Skeletal muscle cell (primary cell): ENCODE measurements around the gene TMEM144.

Experiments
- DNase-seq: peaks from one replicate; pipeline ENCODE4 v3.0.0-alpha.2; 2010; ENCODE audit warnings: low read depth
- H3K4me3 ChIP-seq: 2 replicates; pipeline ENCODE4 v1.5.1; 2011; ENCODE audit warnings: low read depth, mild to moderate bottlenecking, control low read depth, low read length, moderate library complexity

TMEM144 gene

DNA sequence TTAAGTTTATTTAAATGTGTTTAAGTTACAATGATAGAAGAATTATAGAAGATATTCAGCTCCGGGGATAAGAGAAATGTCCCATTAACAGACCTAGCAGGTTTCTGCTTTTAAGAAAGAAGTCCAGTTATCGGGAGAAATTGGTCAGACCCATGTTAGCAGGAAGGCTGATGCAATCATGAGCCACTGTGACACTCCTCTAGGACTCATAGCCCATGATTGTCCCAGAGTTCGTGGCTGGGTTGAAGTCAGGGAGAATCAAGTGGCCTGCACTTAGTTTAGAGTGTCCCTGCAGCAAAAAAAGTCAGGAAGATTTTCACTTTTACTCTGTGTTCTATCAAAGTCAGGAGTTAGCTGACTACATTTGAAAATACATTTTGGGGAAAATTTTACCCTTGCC is 72.0 kb downstream of the TMEM144 start:
- peak; percentile 55 for DNase-seq
- H3K4me3 ChIP-seq, result no peak overlapping the region

DNA sequence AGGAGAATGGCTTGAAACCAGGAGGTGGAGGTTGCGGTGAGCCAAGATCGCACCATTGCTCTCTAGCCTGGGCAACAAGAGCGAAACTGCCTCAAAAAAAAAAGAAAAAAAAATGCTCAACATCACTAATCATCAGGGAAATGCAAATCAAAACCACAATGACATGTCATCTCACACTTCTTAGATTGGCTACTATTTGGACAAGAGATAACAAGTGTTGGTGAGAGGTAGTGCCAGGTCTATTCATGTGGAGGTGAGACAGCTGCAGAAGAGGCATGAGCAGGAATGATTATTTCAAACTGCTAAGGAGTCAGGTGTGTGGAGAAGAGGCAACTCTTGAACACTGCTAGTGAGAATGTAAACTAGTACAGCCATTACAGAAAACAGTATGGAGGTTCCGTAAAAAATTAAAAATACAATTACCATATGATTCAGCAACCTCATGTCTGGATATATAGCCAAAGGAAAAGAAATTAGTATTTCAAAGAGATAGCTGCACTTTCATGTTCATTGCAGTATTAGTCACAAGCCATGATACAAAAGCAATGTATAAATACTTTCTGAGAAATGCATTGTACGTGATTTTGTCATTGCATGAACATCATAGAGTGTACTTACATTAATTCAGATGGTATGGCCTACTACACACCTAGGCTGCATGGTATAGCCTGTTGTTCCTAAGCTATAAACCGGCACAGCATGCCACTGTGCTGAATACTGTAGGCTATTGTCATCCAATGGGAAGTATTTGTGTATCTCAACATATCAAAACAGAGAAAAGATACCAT is 75.3 kb downstream of the TMEM144 start:
- no peak for DNase-seq
- no peak overlapping the region for H3K4me3 ChIP-seq

DNA sequence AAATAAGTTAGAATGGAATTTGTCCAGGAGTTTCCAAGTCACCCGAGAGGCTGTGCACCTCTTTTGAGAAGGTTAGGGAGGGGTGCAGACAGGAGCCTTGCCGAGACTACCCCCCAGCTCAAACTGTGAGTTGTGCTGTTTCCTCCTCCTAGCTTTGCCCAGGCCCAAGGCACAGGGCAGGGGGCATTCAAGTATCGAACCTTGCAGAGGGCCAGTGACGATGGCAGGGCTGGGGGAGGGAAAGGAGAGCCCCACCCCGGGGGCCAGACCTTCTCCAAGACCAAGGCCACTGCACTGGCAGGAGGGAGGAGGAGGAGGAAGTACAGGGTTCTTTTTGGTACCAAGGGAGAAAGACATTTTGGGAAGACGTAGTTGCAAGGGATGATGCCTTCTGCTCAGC is 80.6 kb downstream of the TMEM144 start:
- no peak for DNase-seq
- no peak overlapping the region for H3K4me3 ChIP-seq

DNA sequence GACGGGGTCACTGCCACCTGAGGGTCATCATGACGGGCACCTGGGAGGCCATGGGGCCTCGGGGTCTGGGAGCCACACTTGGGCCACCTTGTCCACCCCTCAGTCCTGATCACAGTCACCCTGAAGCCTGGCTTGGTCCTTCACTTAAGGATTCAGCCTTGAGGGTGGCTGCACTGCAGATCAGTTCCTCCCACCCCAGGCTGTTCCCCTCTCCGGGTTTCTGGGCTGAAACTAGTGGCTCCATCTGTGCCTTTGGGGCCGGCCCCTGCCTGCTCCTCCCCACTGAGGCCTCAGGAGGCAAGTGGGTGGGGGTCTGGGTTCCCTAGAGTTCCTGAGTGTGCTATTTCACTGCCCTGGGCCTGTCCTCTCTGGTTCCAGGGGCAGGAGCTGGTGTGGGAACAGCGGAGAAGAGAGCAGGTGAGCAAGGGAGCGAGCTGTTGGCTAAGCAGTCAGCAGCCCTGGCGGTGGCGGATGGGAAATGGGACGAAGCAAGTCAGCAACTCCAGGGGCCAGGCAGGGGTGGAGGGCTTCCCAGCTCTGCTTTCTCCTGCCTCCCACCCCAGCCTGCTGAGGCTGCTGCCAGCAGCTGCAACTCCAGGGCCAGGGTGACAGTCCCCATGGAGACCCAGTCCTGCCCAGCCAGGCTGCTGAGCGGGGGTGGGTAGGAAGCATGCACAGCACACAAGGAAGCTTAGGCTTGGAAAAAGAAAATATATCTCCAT is 81.2 kb downstream of the TMEM144 start:
- H3K4me3 ChIP-seq, result no peak overlapping the region
- no peak for DNase-seq

DNA sequence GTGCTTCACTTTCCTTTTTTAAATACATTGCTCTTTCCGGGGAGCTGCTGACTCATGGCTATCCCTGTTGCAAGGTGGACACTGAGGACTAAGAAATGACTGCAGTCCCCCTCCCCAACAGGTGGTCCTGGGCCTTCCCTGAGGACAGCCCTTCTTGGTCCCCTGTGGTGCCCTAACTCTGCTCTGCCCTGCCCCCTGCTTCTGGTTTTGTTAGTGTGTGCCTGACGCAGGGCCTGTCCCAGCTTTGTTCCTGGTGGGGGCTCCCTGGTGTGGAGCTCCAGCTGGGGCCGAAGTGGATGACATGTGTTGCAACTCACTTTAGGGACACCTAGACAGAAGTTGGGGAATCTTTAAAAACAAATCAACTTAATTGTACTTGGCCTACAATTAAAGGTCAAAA is 81.9 kb downstream of the TMEM144 start:
- no peak overlapping the region for H3K4me3 ChIP-seq
- DNase-seq, result no peak

DNA sequence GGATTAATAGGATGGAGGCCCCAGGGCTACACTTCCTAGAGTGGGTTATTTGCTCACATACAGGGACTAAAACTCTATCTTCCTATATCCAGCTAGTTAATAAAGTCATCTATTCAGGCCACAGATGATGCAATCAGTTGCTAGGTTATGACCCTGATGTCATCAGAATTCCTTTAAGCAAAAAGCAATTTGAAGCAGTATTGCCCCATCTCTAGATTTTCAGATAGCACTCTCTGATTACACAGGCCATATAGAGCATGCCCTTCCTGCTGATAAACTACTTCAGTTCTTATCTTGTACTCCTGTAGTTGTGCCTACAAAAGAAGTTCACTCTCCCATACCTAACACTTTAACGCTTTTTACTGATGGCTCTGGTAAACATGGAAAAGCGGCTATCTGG is 84.8 kb downstream of the TMEM144 start:
- no peak overlapping the region for H3K4me3 ChIP-seq
- no peak for DNase-seq

DNA sequence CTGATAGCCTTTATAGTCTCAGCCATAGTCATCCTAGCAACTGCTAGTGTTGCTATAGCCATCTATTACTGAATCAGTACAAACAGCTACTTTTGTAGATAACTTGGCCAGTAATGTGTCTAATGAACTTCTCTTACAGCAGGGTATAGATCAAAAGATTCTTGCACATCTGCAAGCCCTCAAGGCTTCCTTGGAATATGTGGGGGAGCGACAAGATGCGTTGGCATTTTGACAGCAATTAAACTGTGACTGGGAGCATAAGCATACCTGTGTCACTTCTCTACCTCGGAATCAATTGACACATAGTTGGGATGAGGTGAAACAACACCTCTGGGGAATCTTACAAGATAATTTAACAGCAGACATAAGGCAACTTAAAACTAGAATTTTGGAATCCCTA is 87.6 kb downstream of the TMEM144 start:
- DNase-seq, result no peak
- H3K4me3 ChIP-seq, result no peak overlapping the region

DNA sequence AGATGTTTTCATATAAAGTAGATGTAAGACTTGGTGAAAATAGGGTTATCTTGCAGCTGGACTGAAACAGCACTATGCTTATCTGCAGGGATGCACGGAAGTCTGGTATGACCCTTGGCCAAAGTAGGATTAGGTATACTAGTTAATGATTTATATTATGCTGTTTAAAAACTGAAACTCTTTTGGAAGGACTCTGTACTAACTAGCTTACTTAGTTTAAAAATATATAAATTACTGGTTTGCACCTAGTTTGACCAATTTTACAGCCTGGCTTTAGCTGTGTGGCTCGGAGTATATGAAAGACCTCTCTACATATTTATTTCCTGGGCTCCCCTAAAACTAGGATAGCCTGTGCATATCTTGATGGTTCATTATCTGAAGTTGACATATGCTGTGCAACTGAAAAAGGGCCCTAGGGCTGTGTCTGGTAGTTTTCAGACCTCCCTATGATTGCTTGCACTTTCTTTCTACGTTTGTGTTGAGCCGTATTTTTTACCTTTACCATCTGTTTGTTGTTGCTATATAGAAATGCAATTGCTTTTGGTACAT is 89.2 kb downstream of the TMEM144 start:
- DNase-seq, result no peak
- H3K4me3 ChIP-seq, result no peak overlapping the region

DNA sequence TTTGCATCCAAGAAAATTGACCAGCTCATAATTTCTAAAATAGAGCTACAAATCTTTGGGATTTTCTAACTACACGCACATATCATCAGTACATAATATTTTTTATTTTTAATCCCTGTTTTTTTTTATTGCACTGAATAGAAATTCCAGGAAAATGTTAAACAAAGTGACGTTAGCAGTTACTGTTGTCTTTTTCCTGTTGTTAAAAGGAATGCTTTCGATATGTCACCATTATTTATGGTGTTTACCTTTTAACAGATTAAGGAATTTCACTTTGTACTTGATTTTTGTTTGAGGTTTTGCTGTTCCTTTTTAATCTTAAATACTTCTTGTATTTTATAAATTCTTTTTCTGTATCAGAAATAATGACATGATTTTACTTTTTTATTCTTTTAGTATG is 89.7 kb downstream of the TMEM144 start:
- DNase-seq, result no peak
- no peak overlapping the region for H3K4me3 ChIP-seq

DNA sequence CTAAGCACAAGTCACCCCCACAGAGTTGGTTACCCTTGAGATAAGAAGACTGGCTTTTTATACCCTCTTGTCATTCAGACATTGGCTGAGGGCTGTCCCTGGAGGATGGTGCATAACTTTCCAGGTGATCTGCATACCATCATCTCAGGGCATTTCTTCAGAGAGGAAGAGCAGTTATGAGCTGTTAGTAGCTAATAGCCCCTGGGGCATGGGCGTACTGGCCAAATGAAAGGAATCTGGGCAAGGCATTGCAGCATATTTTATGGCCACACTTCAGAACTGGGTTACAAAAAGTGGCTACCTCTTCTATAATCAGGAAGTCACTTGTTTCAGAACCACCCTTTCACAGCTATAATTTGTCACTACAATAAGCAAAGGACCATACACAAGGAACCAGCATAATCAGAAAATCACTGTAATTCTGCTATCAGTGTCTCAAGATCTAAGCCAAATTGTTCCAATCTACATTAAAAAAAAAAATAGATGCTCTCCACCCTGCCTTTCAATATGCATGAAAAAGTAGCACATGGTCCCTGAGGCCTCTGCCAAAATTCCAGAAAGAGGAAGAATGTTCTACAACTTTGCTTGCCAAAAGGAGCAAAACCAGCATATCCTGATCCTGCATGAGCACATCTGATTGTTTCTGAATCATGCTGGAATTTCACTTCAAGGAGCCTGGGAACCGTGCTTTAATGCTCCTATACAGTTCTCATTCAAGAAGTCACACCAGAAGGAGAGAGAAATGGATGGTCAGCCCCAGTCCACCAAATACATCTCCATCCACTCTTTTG is 92.0 kb downstream of the TMEM144 start:
- DNase-seq, result peak; percentile 64
- no peak overlapping the region for H3K4me3 ChIP-seq

DNA sequence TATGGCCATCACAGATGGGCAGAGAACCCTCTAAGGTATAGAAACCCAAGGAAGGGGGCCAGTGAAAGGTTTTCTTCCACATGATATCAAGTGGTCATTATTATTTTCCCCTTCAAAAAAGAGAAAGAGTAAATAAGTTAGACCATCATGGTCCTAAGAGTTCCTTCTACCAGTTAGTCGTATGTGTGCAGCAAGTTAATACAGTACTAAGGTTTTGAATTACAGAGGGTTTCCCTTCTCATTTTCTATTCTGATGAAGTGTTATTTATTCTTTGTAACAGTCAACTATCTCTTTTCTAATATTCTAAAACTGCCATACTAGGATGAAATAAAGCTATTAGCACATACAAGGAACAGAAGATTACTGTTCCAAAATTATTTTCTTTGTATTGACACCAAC is 94.4 kb downstream of the TMEM144 start:
- DNase-seq, result no peak
- H3K4me3 ChIP-seq, result no peak overlapping the region
